LoVo (cell line): Measurements from ENCODE around the gene LTN1.
"Not testable (repeated sequence)": the region's sequence is repeated elsewhere in the genome, so short reads cannot be mapped to it uniquely, and the experiment has no call there.

Experiments used
- DNase-seq: peaks from one replicate; pipeline ENCODE4 v3.0.0-alpha.2; 2016; ENCODE audit warnings: low spot score

LTN1 gene

GRCh38 chr21:28988146-28988545, 4.5 kb downstream of the LTN1 start:
- DNase-seq: not testable (repeated sequence)

DNA sequence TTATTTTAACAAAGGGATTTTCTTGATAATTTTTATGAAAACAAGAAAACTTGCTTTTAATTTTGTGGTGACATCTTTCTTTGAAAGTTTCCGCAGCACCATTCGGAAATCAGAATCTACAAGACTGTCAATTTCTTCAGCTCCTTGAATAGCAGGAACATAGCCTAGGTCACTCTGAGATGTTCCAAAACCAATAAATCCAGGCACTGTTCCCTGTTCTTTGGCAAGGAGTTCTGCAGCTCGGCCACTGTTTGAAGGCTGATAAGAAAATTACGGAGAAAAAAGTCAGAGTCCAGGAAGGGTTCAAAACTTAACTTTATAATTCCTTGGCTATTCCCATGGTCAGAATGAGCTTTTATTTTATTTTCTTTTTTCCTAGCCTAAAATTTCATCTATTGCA, 6.0 kb downstream of the LTN1 start:
- no peak for DNase-seq

- no peak for DNase-seq
Observed at GRCh38 chr21:28982637-28983036, 10.0 kb downstream of the LTN1 start.

DNA sequence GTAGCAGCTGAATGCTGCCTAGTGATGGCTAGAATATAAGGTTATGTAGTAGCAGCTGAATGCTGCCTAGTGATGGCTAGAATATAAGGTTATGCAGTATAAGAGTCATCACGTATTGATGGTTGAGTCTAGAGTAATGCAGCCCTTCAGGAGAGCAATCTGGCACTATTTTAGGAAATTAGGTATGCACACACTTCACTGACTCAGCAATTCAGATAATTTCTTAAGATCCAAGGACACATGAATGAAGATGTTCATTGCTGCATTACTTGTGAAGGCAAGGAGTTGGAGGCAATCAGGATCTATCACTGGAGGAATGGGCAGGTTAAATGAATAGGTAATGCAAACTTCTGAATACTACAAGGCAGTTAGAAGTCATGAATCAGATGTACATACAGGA, 13.6 kb downstream of the LTN1 start:
- no peak for DNase-seq

GRCh38 chr21:28975397-28975796, 17.3 kb downstream of the LTN1 start:
- DNase-seq: no peak

DNA sequence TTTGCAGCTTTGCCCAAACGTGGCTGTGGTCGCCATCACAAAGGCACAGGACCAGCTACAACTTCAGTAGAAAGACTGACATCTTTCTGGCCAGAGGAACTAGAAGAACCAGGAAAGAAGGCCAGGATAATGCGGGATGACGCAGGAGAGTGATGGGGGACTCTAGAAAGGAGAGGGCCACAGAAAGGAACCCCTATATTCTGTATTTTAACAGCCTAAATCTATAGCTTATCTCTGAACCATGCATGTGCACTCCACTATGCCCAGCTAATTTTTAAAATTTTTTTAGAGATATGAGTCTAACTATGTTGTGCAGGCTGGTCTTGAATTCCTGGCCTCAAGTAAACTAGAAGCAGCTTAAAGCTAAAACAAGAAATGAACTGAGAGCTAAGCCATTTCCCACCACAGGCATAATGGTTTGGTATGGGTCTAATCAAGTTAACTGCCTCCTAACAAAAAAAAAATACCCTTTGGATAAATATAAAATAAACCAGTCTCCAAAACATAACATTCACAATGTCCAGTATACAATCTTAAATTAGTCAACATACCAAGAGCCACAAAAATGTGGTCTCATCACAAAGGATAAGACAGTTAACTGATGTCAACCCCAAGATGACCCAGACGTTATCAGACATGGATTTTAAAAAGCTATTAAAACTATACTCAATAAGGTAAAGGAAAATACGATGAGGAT, 18.0 kb downstream of the LTN1 start:
- DNase-seq: no peak

DNA sequence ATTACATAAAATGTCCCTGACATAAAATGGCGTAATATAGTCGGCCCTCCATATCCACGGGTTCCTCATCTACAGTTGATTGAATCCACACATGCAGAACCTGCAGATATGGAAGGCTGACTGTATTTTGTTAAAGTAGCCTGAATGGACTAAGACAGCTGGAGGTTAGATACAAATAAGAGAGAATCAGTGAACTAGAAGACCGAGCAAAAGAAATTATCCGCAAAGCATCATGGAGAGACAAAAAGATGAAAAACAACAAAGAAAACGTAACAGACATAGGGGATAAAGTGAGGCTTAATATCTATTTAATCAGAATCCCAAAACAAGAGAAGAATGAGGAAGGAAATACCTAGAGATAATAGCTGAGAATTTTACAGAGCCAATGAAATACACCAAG, 20.3 kb downstream of the LTN1 start:
- DNase-seq: no peak

GRCh38 chr21:28971171-28971570, 21.5 kb downstream of the LTN1 start:
- DNase-seq: no peak

- DNase-seq: no peak
Observed at GRCh38 chr21:28963831-28964230, 28.8 kb downstream of the LTN1 start.

DNA sequence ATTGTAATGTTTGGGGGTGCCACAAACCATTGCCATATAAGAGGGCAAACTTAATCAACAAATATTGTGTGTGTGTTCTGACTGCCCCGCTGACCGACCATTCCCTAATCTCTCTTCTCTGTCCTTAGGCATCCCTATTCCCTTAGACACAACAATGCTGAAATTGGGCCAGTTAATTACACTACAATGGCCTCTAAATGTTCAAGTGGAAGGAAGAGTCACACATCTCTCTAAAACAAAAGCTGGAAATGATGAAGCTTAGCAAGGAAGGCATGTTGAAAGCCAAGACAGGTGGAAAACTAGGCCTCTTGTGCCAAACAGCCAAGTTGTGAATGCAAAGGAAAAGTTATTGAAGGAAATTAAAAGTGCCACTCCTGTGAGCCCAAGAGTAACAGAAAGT, 30.2 kb downstream of the LTN1 start:
- DNase-seq: no peak

GRCh38 chr21:28961927-28962326, 30.8 kb downstream of the LTN1 start:
- no peak for DNase-seq

GRCh38 chr21:28960245-28960644, 32.4 kb downstream of the LTN1 start:
- no peak for DNase-seq

DNA sequence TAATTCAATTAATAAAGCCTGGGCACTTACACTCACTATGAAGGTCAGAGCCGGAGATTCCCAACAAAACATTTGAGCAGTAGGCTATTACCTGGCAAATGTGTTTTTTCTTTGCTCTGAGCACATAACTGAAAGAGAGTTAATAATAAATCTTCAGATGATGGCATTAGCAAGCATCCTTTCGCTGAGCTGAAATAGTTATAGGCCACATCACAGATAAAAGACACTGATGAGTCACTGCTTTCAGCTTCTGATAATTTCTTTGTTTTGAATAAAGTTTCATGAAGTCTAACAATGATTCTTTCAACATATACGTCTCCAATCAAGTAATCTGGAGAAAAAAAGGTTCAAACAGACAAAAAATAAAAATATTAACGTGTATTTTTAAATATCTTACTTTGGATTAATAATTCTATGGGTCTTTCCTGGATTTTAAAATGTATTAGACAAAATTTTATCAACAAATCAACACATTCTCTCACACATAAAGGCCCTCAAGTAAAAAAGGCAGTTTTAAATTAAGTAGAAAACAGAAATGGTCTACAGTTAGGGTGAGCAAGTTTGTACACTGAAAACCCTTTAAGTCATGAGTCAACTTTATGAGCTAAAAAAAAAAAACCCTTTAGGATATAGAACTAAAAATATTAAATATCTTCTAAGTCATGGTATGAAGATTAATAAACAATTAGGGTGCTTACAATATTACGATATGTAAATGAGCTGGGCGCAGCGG, 33.1 kb downstream of the LTN1 start:
- peak; percentile 5 for DNase-seq

DNA sequence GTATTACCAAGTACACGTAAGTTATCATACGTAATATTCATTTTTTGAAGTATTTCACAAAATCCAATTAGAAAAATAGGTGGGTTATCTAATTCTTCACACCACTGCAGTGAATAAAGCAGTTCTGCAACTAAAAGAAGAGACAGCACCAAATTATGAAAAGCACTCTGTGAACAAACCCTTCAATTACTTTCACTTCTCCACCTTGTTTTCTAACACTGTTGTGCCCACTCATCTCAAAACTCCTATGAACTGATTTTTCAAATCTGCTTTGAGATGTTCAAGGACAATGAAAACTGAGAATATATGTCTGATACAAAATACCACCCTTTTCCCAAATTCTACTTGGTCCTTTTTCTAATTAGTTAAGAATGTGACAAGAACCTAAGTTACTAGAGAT, 39.4 kb downstream of the LTN1 start:
- no peak for DNase-seq

- no peak for DNase-seq
Observed at GRCh38 chr21:28952686-28953085, 40.0 kb downstream of the LTN1 start.

GRCh38 chr21:28949318-28949717, 43.4 kb downstream of the LTN1 start:
- no peak for DNase-seq

GRCh38 chr21:28944296-28944695, 48.4 kb downstream of the LTN1 start:
- no peak for DNase-seq

DNA sequence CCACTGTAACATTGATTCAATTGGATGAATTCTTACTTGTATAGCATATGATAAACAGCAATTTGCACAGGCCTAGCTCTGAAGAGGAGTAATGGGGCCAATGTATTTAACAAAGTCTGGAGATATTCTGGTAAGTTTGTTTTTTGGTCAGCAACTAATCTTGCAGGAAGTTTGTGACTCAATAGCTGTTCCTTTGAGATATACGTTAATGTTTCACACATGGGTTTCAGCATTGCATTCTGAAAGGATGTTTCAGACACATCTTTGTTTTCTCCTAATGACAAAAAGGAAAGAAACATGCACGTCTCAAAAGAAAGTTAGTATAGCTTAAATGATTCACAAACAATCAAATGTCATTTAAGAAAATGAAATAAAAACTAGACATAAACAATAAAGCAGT, 49.0 kb downstream of the LTN1 start:
- DNase-seq: no peak

- no peak for DNase-seq
Observed at GRCh38 chr21:28938726-28939125, 54.0 kb downstream of the LTN1 start.

DNA sequence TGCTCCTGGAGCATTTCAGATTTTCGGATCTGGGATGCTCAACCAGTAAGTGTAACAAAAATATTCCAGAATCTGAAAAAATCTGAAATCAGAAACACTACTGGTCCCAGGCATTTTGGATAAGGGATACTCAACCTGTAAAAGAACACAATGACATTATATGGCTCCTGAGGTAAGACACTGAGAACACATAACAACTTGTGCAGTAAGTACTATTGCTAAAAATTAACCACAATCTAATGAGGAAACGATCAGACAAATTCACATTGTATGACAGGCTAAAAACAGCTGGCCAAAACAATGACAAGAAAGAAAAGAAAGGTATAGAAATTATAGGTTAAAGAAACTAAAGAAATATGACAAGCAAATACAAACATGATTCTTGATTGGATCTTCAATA, 54.9 kb downstream of the LTN1 start:
- DNase-seq: no peak

DNA sequence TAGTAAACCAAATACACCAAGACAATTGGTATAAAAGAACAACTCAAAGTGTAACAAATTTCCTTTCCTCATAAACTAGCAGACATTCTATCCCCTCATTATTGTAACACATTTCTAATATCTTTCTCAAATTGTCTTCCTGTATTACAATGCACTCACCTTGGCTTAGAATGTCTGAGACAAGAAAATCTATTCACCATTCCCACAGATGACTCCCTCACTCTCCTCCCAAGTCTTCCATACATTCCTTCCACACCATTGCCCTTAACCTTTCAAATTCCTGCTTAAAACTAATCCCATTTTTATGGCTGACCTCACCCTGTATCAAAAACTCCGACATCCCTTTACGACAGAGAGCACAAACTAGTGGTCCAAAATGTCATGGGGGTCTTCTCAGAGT, 56.0 kb downstream of the LTN1 start:
- DNase-seq: no peak

GRCh38 chr21:28936036-28936435, 56.6 kb downstream of the LTN1 start:
- no peak for DNase-seq

DNA sequence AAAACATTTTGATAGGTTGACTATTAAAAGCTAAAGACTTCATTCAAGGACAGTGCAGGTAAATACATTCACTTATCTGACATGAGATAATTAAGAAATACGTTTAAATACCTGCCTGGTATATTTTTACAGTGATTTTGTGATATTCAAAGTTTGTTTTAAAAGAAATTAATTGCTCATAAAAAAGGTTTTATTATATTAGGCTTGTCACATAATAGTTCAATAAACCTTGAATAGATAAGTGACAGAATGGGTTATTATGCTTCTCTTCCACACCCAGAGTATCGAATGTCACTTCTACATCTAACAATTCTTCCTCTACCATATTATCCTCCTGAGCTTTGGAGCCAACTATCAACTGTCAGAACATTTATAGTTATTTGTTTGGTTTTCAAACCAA, 60.0 kb downstream of the LTN1 start:
- no peak for DNase-seq
